SJSA1 (cell line): ENCODE measurements around the gene SH3BP2. TPM values are rescaled to one million over a fixed set of nuclear protein-coding genes. Genes with fewer than 3 reads are reported as not detected.

Experiments used
- DNase-seq, 2 experiments: peaks; one replicate each; pipeline ENCODE4 v3.0.0-alpha.2; 2015 to 2020; ENCODE audit warnings: low spot score in 2 of 2, low read depth in 1 of 2
- H3K27ac ChIP-seq: fragments of 250-450 bp; sonication (Bioruptor Pico); 2 replicates; pipeline ENCODE4 v1.5.1; 2020; ENCODE audit warnings: mild to moderate bottlenecking, moderate library complexity
- H3K27me3 ChIP-seq: fragments of 250-450 bp; sonication (Bioruptor Pico); replicated peaks from 2 replicates; pipeline ENCODE4 v1.5.1; 2020; ENCODE audit warnings: mild to moderate bottlenecking, moderate library complexity
- H3K36me3 ChIP-seq: fragments of 250-450 bp; sonication (Bioruptor Pico); 2 replicates; pipeline ENCODE4 v1.5.1; 2020; ENCODE audit warnings: mild to moderate bottlenecking
- H3K4me1 ChIP-seq: fragments of 250-450 bp; sonication (Bioruptor Pico); replicated peaks from 2 replicates; pipeline ENCODE4 v1.6.1; 2021; ENCODE audit warnings: mild to moderate bottlenecking
- H3K4me3 ChIP-seq: fragments of 250-450 bp; sonication (Bioruptor Pico); 2 replicates; pipeline ENCODE4 v1.5.1; 2020; ENCODE audit warnings: mild to moderate bottlenecking
- H3K9me3 ChIP-seq: fragments of 250-450 bp; sonication (Bioruptor Pico); replicated peaks from 2 replicates; pipeline ENCODE4 v1.5.1; 2020; ENCODE audit warnings: mild to moderate bottlenecking
- total RNA-seq: library from RNA; depleted of rRNA; stranded (reverse); fragments of >200 nt; shearing (Covaris generic); gene quantifications from 2 replicates; pipeline ENCODE4 v1.2.3, GENCODE V29; 2014; rRNA removed

Gene SH3BP2
- 5.9 and 7.6 TPM in 2 replicates for total RNA-seq

DNA sequence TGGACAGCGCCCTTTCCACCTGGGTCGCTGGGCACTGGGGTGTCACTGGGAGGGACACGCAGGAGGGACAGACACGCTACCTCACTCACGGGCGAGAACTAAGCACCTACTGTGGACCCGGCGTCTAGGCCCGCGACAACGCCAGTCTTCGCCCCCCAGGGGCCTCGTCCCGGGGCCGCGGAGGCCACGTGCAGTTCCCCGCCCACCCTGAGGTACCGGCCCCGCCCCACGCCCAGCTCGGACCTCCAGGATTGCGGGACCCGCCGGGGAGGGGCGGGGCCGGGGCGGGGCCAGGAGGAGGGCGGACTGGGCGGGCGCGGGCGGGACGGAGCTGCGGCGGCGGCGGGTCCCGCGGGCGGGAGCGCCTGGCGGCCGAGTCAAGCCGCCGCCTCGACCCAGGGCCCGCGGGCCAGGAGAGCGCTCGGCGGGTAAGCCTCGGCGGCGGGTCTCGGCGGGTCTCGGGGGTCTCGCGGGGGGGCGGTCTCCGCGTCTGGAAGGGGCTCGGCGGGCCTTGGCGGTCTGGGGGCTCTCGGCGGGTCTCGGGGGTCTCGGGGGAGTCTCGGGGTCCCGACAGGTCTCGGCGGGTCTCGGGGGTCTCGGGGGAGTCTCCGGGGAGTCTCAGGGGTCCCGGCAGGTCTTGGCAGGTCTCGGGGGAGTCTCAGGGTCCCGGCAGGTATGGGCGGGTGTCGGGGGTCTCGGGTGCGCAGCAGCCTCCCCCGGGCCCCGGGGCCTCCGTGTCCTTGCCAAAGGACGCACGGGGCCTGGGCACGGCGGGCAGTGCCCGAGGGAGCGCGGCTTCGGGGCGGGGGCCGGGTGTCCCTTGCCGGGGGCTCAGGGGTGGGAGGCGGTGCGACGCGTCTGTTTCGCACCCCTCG lies at the start of gene SH3BP2:
Gene SH3BP2 (plus strand): TSS at position 375 of the 875 bp plus-strand sequence. CDS start 27,533 bp downstream, outside the sequence.
- Histone ChIP-seq H3K27me3 (no peaks in the 10 kb centered on the region), H3K4me3 (peak within 1 kb of the TSS; percentile 44), H3K9me3 (no peaks in the 10 kb centered on the region), H3K36me3 (no peaks in the 10 kb centered on the region), H3K27ac (no peak within 1 kb of the TSS), H3K4me1 (peaks cover 21% of the 10 kb centered on the region)
- peak in 1 of 2 experiments; percentile 69 for DNase-seq

DNA sequence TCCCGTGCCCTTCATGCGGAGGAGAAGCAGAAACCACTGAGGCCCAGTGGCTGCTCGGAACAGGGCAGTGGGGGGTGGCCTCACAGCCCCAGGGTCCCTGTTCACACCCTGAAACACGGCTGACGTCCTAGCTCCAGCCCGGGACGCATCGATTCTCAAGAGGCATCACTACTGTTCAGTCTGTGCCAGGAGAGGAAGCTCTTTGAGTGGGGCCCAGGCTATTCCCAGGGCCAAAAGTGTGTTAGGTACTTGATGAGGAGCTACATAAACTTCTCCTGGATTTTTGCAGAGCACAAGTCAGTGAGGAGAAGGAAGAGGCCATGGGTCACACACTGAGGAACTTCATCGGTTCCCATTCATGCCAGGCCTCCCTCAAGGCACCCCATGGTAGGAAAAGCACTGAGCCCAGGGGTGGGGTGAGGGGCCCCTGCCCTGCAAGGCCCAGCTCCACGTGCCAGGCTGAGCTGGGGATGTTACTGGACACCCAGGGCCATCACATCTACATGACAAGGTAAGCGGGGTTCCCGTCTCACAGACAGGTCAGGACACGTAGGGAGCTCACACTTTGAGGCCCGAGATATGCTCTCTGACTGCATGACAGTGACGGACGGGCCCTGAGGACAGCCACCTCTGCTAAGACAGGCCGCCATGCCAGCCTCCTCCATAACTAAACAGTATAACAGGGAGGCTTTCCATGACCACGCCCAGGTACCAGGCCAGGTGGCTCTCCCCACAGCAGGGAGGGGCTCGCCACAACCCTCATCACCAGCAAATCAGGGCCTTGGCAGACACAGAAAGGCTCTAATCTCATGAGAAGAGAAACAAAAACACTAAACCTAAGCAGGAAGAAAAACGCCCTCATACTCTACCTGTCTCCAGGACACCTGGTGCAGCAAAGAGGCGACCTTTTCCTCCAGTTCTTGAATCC lies 49.1 kb upstream of the SH3BP2 start:
- H3K27me3 ChIP-seq, result no peaks in the 10 kb centered on the region
- peaks cover 40% of the 10 kb centered on the region for H3K36me3 ChIP-seq
- H3K4me1 ChIP-seq, result peaks cover 45% of the 10 kb centered on the region
- no peak overlapping the region for H3K27ac ChIP-seq
- no peak for DNase-seq
- no peak overlapping the region for H3K4me3 ChIP-seq
- H3K9me3 ChIP-seq, result no peaks in the 10 kb centered on the region

DNA sequence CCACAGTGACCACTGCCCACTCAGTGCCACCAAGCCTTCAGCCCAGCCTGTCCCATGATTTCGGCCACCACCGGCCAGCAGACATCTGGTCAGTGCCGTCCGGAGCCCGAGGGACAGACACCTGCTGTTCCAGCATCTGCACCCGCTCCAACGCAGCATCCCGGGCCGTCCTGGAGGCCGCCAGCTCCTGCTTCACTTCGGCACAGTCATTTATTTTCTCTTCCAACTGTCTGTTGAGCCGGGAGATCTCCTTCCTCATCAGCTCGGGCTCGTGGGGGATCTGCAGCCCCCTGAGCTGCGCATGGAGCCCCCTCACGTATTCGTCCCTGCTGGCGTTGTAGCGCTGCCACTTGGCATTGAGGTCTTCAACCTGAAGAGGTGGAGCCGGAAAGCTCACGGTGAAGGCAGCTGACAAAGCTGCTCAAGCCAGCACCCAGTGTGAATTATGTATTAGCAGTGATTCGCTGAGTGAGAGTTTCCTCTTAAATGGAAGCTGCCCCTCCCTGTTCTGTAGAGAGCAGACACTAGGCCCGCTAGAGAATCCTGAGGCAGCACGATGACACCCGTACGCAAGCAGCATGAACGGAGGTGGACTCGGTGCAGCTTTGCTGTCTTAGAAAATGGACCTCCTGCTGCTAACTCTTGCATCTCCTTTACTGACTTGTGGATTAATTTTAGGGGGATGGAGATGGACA lies 48.2 kb upstream of the SH3BP2 start:
- Histone ChIP-seq H3K4me1 (peaks cover 45% of the 10 kb centered on the region), H3K27me3 (no peaks in the 10 kb centered on the region), H3K27ac (no peak overlapping the region), H3K9me3 (no peaks in the 10 kb centered on the region), H3K4me3 (no peak overlapping the region), H3K36me3 (peaks cover 40% of the 10 kb centered on the region)
- DNase-seq, result no peak

DNA sequence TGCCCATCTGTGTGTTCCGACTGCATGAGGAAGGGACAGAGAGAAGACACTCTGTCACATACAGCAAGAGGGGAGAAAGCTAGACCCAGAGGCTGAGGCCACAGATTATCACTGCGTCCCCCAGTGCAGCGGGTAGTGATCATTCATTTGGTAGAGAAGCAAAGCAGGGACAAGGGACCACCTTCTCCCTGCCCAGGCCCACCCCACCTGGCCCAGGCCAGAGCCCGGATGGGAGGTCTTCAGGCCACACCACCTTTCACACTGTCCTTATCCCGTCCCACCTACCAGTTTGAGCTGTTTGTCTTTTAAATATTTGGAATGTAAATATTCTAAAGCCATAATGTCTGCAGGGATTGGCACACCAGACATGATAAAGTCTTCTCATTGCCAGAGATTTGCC lies 47.4 kb upstream of the SH3BP2 start:
- DNase-seq, result no peak
- no peak overlapping the region for H3K4me3 ChIP-seq
- H3K27ac ChIP-seq, result peak overlapping the region; percentile 89
- no peaks in the 10 kb centered on the region for H3K9me3 ChIP-seq
- peaks cover 45% of the 10 kb centered on the region for H3K4me1 ChIP-seq
- peaks cover 40% of the 10 kb centered on the region for H3K36me3 ChIP-seq
- no peaks in the 10 kb centered on the region for H3K27me3 ChIP-seq

DNA sequence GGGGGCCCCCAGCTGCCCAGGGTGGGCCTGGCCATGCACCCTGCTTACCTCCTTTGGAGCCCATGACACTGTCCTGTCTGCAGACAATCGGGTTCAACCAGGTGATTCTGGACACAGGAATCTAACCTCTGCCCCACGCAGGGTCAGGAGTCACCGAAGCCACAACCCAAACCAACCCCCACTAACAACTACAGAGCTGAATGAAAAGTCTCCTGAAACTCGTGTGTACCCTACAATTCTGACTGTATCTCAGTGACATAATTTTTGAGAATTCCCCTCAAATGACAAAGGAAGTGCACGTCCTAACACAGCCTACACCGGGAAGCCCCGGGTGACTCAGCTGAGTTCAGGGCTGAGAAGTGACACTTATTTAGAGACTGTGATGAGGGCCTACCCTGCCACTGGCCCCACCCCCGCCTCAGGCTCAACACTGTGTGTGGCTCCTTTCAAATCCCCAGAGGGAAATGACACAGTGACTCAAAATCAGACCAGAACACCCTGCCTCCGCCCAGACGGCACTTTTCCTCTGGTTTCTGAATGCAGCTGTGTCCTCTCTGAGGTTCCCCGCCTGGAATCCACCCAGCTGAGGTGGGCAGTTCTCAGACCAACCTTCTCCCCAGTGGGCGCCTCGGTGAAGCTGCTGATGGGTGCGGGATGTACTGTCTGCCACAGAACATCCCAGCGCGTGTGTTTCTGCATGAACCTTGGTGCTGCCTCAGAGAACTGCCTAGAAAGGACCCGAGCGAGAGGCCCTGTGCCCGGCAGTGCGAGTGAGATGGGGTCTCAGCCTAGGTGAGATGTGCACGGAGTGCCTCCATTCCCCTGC lies 46.7 kb upstream of the SH3BP2 start:
- Histone ChIP-seq H3K36me3 (peaks cover 38% of the 10 kb centered on the region), H3K27me3 (no peaks in the 10 kb centered on the region), H3K4me1 (peaks cover 42% of the 10 kb centered on the region), H3K4me3 (no peak overlapping the region), H3K9me3 (no peaks in the 10 kb centered on the region), H3K27ac (peak overlapping the region; percentile 89)
- DNase-seq, result peak; percentile 88 to 92

GRCh38 chr4:2746891-2747695 lies 45.8 kb upstream of the SH3BP2 start:
- H3K4me3 ChIP-seq, result no peak overlapping the region
- H3K27ac ChIP-seq, result no peak overlapping the region
- no peak for DNase-seq
- no peaks in the 10 kb centered on the region for H3K9me3 ChIP-seq
- H3K27me3 ChIP-seq, result no peaks in the 10 kb centered on the region
- H3K36me3 ChIP-seq, result peaks cover 36% of the 10 kb centered on the region
- H3K4me1 ChIP-seq, result peaks cover 33% of the 10 kb centered on the region

DNA sequence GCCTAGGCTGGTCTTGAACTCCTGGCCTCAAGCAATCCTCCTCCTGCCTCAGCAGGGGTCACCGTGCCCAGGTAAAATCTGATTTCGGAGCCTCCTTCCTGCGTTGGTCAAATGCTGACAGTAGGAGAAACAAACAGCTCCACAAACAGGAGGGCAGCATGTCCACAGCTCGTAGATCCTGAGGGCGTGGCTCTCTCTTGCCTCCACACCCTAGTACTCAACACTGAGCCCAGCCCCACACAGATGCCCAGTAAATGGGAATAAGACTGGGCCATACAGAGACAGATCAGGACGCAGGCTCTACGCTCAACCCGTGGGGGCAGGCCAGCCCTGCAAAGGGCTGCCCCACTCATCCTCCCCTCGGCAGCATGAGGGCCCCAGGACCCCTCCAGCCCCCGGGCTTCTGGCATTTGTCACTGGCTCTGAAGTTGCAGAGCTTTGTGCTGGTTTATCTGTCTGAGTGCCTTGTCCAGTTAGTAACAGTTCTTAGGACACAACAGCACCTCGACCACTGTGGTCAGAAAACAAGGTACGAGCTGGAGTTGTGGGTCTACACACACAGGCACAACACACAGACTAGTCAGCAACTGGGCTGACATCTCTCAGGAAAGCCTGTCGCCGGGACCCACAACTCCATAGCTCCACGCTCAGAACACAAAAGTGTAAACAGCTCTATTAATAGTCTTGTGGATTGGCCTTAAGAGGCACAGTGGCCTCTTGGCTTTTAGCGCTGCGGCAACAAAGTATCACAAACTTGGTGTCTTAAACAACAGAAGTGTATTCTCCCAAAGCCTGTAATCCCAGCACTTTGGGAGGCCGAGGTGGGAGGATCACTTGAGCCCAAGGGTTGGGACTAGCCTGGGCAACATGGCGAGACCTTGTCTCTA lies 41.9 kb upstream of the SH3BP2 start:
- Histone ChIP-seq H3K27ac (no peak overlapping the region), H3K4me3 (no peak overlapping the region), H3K36me3 (peaks cover 15% of the 10 kb centered on the region), H3K27me3 (no peaks in the 10 kb centered on the region), H3K9me3 (no peaks in the 10 kb centered on the region), H3K4me1 (peaks cover 24% of the 10 kb centered on the region)
- DNase-seq, result no peak

DNA sequence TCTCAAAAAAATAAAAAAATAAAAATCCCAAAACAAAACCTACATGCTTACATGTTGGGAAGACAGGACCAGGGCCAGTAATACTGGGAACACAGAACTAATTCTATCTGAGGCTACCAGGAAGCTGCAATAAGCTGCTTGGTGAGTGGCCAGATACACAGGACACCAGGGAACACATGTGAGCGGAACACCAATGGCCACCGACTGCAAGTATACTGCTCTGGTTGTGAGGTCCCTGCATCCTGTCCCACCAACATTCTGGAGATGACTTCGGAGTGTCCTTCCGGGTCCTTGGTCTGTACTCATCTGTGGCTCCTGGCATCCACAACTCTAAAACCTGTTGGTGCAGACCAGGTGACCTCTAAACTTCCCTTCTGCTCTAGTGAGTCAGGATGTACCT lies 39.4 kb upstream of the SH3BP2 start:
- peaks cover 3% of the 10 kb centered on the region; the same call in 1 of the 2 replicates for H3K36me3 ChIP-seq
- no peaks in the 10 kb centered on the region for H3K9me3 ChIP-seq
- H3K27me3 ChIP-seq, result no peaks in the 10 kb centered on the region
- H3K4me3 ChIP-seq, result no peak overlapping the region
- no peak overlapping the region for H3K27ac ChIP-seq
- 0 out of 2 replicates have a peak, but pooled peaks cover 3% of the 10 kb centered on the region for H3K4me1 ChIP-seq
- no peak for DNase-seq

DNA sequence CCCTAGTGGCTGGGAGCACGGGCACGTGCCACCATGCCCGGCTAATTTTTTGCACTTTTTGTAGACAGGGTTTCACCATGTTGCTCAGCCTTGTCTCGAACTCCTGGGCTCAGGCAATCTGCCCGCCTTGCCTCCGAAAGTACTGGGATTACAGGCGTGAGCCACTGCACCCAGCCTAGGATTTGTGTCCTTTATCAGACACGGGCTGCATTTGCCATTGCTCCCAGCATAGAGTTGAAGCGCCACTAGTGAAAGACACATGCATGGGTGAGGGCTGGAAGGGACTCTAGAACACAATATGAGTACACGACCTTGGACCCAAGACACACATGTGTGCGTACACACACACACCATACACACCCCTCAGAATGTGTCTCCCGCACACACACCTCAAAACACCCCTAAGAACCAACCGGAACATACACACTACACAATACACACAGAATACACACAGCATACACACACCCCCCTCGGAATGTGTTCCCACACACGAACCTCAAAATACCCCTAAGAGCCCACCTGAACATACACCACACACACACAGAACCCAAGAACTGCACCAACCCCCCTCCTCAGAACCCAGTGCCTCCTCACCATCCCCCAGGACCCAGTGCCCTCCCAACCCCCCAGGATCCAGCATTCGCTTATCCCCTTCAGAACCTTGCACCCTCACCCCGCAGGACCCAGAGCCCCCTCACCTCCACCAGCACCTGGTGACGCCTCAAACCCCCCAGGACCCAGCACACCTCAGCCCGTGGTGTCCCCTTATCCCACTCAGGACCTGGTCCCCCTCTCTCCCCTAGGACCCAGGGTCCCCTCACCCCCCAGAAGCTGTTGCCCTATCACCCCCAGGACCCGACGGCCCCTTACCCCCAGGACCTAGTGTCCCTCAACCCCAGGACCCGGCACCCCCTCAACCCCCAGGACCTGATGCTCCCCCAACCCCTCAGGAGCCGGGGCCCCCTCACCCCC lies 37.8 kb upstream of the SH3BP2 start:
- H3K27ac ChIP-seq, result no peak overlapping the region
- no peaks in the 10 kb centered on the region for H3K27me3 ChIP-seq
- H3K9me3 ChIP-seq, result no peaks in the 10 kb centered on the region
- peaks cover 3% of the 10 kb centered on the region; the same call in 1 of the 2 replicates for H3K36me3 ChIP-seq
- 0 out of 2 replicates have a peak, but pooled peaks cover 3% of the 10 kb centered on the region for H3K4me1 ChIP-seq
- DNase-seq, result no peak
- peak overlapping the region; percentile 93 for H3K4me3 ChIP-seq

GRCh38 chr4:2755821-2756690 lies 36.8 kb upstream of the SH3BP2 start, which contains the start of gene TNIP2:
TNIP2 (minus strand) TSS chr4:2756336; CDS start chr4:2756289, 47 bp downstream.
- Histone ChIP-seq H3K27me3 (no peaks in the 10 kb centered on the region), H3K4me1 (0 out of 2 replicates have a peak, but pooled peaks cover 3% of the 10 kb centered on the region), H3K36me3 (peaks cover 3% of the 10 kb centered on the region; the same call in 1 of the 2 replicates), H3K27ac (0 out of 2 replicates have a peak within 1 kb of the TSS, but pooled peaks have one; percentile 29), H3K4me3 (peak within 1 kb of the TSS; percentile 93), H3K9me3 (no peaks in the 10 kb centered on the region)
- peak; percentile 56 to 63 for DNase-seq
